Adrenal gland (tissue), 12 donors: ENCODE measurements around the gene MUC21. TPM values are rescaled to one million over a fixed set of nuclear protein-coding genes. Genes with fewer than 3 reads are reported as not detected.

Experiments
- DNase-seq, 7 donors: peaks; one replicate each; pipeline ENCODE4 v3.0.0-alpha.2; 2019 to 2020
- H3K27ac ChIP-seq, 5 donors: fragments of 200-600 bp; sonication (generic) in 4 of 5; 1 replicate in 3 of 5; 2 replicates in 2 of 5; pipeline versions ENCODE4 v1.5.1 to v1.8.0; 2016 to 2020; ENCODE audit warnings: mild to moderate bottlenecking in 1 of 5
- H3K27me3 ChIP-seq: fragments of 200-600 bp; 2 replicates; pipeline ENCODE4 v1.8.0; 2021
- H3K36me3 ChIP-seq, 2 donors: fragments of 200-600 bp; replicated peaks in 1 of 2; 1 replicate in 1 of 2; 2 replicates in 1 of 2; pipeline versions ENCODE4 v1.5.1 to v1.8.0; 2018 to 2022
- H3K4me1 ChIP-seq, 2 donors: fragments of 200-600 bp; replicated peaks in 1 of 2; 1 replicate in 1 of 2; 2 replicates in 1 of 2; pipeline versions ENCODE4 v1.5.1 to v1.8.0; 2018 to 2021
- H3K4me3 ChIP-seq, 4 donors: fragments of 200-600 bp; sonication (generic) in 3 of 4; one replicate each; pipeline ENCODE4 v1.5.1; 2016 to 2018
- H3K9me3 ChIP-seq, 3 donors: fragments of 200-600 bp; sonication (generic) in 1 of 3; replicated peaks in 1 of 3; 1 replicate in 2 of 3; 2 replicates in 1 of 3; pipeline versions ENCODE4 v1.5.1 to v1.8.0; 2016 to 2021
- POLR2A ChIP-seq, 2 donors: fragments of 450-650 bp; IDR thresholded peaks; one replicate each; pipeline ENCODE4 v1.6.1; 2017; ENCODE audit warnings: antibody characterized with exemption in 2 of 2, mild to moderate bottlenecking in 2 of 2, moderate library complexity in 1 of 2
- WGBS, 4 donors: extraction: QIAGEN DNeasy Blood & Tissue Kit in 2 of 4; methylation state at CpG; one replicate each; pipeline versions ENCODE4 v1.1.5 to v1.1.7; 2013 to 2017; 5-methylcytosine and 5-hydroxymethylcytosine counted together
- intact Hi-C, 2 donors: fragments of 100-400 bp; cut with DNase I; formaldehyde crosslinking; loops; one replicate each; pipeline versions ENCODE4 v1.14.1 to v1.15.0; 2022 to 2023
- polyA plus RNA-seq, 3 donors: library from polyadenylated mRNA; stranded (reverse); fragments of 200-250 nt in 2 of 3; fragments of 350-450 nt in 1 of 3; fragmentation: Illumina TruSeq in 1 of 3; extraction: RNeasy Lipid Tissue Mini Kit (QIAGEN cat#74804) in 1 of 3; gene quantifications; one replicate each; pipeline ENCODE4 v1.2.3, GENCODE V29; 2013 to 2014
- total RNA-seq, 9 donors: library from RNA; depleted of rRNA in 4 of 9; stranded (reverse); fragments of >200 nt in 4 of 9; fragments of 120-200 nt in 1 of 9; fragmentation: NEBNext Ultra II Directional in 1 of 9; extraction: Animal tissue kit (Norgen Biotek cat#: 25700) in 1 of 9; gene quantifications; one replicate each; pipeline versions ENCODE4 v1.1.0 to v1.2.4, GENCODE V29; 2013 to 2023
- TF ChIP-seq, protein P1 (sequence below), 6 experiments: fragments of 450-650 bp in 4 of 6; fragments of 200-600 bp in 2 of 6; sonication (generic) in 1 of 6; IDR thresholded peaks; 1 replicate in 5 of 6; 2 replicates in 1 of 6; pipeline versions ENCODE4 v1.5.1 to v1.8.0; 2016 to 2021; ENCODE audit warnings: antibody characterized with exemption in 6 of 6, mild to moderate bottlenecking in 2 of 6, moderate library complexity in 1 of 6
- donor health status: healthy with polysubstance abuse.
- donor health status: Bipolar disorder and iron deficiency.
- donor health status: DM: yes; HTN: yes; CAD: no.
- donor health status: DM: no; HTN: no; CAD: no.
- donor health status: DM: no; HTN: no; CAD: no.
- donor health status: DM: yes; HTN: yes; CAD: no.

Gene MUC21
- total and polyA plus RNA-seq, 12 donors: 0.16 to 0.34 TPM; not detected in 10

DNA sequence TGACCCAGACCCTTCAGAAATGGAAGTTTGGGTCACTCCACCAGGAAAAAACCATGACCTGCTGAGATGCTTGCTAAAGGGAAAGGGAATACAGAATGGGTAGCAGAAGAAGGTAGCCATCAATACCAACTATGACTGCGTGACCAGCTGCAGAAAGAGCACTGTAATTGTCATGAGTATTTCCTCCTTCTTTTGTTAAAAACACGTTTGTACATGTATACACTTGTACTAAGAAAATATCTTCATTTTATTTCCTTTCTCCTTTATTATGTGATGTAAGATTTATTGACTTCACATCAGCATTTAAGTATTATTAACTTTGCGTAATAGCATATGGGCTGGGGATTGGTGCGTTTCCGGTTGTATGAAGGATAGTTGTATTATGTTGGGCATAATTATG is 12.6 kb upstream of the MUC21 start:
- Histone ChIP-seq H3K27me3 (no peaks in the 10 kb centered on the region), H3K4me3 (no peak overlapping the region), H3K36me3 (no peaks in the 10 kb centered on the region), H3K9me3 (no peaks in the 10 kb centered on the region), H3K27ac (no peak overlapping the region), H3K4me1 (no peaks in the 10 kb centered on the region)
- TF ChIP-seq, protein P1, sequence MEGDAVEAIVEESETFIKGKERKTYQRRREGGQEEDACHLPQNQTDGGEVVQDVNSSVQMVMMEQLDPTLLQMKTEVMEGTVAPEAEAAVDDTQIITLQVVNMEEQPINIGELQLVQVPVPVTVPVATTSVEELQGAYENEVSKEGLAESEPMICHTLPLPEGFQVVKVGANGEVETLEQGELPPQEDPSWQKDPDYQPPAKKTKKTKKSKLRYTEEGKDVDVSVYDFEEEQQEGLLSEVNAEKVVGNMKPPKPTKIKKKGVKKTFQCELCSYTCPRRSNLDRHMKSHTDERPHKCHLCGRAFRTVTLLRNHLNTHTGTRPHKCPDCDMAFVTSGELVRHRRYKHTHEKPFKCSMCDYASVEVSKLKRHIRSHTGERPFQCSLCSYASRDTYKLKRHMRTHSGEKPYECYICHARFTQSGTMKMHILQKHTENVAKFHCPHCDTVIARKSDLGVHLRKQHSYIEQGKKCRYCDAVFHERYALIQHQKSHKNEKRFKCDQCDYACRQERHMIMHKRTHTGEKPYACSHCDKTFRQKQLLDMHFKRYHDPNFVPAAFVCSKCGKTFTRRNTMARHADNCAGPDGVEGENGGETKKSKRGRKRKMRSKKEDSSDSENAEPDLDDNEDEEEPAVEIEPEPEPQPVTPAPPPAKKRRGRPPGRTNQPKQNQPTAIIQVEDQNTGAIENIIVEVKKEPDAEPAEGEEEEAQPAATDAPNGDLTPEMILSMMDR (IDR thresholded peaks at IDR 0.05): no peak
- TF ChIP-seq POLR2A (IDR thresholded peaks at IDR 0.05): no peak
- intact Hi-C loops: no loop called here
- DNase-seq: no peak
- WGBS, 4 donors: 82 to 87% (median 85%) methylated on average over 5 of the region's 5 CpGs

DNA sequence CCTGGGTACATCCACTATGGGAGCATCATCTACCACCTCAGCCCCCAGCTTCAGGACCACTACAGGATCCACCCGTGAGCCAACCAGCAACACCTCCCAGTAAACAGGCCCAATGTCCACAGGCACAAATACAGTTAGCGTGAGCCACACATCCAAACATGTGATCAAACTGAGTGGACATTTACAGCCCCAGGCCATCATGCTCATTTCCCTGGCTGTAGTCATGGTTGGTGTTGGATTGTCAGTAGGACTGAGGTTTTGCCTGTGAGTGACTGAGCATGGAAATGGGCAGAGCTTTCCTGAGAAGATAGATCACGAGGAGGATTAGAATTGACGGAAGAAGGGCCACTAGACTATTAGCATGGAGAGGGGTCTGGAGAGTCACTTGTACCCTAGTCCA is 10.7 kb upstream of the MUC21 start:
- no peak overlapping the region for H3K4me3 ChIP-seq
- TF ChIP-seq POLR2A (IDR thresholded peaks at IDR 0.05): no peak
- TF ChIP-seq, protein P1 (IDR thresholded peaks at IDR 0.05): no peak
- WGBS, 4 donors: 87 to 98% (median 90%) methylated on average over 4 of the region's 4 CpGs
- no peaks in the 10 kb centered on the region for H3K27me3 ChIP-seq
- intact Hi-C loops: no loop called here
- H3K27ac ChIP-seq: no peak overlapping the region
- no peaks in the 10 kb centered on the region for H3K9me3 ChIP-seq
- H3K4me1 ChIP-seq: no peaks in the 10 kb centered on the region
- DNase-seq: no peak
- no peaks in the 10 kb centered on the region for H3K36me3 ChIP-seq

DNA sequence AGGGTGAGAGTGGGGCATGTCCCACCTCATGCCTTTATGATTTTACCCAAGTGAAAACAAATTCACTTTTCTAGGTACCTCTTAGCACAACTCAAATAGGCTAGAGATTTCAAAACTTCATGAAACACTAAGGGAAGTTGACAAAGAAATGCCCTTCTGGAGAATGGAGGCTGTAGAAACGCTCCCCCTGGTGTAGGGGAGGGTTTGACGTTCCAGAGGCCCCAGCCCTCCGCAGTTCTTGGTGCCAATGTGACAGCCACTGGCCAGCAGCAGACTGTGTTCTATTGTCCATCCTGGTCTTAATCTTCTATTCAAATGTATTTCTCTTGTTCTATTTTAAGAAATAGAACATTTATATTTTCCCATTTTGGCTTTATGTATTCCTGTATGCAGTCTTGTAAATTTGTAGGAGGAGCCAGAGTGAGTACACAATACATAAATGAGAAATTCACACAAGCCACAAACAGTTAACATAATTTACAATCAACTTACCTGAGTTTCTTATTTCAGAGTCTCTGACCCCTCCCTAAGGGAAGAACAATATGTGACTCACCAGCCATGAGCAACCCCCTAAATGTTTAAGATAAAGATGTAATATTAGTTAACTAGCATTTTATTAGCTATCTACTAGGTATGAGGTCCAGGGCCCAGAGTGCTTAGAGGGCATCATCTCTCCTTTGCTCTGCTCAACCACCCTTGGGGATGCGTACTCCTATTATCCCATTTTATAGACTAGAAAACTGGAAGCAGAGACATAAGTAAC is 8.8 kb upstream of the MUC21 start:
- intact Hi-C loops: no loop called here
- H3K9me3 ChIP-seq: no peaks in the 10 kb centered on the region
- no peaks in the 10 kb centered on the region for H3K27me3 ChIP-seq
- no peak overlapping the region for H3K4me3 ChIP-seq
- 85 to 90% (median 87%) methylated on average over 4 of the region's 4 CpGs for WGBS, 4 donors
- H3K4me1 ChIP-seq: peaks cover 0 to 11% of the 10 kb centered on the region in 2 donors
- H3K36me3 ChIP-seq: no peaks in the 10 kb centered on the region
- no peak for DNase-seq
- TF ChIP-seq, protein P1 (IDR thresholded peaks at IDR 0.05): no peak
- TF ChIP-seq POLR2A (IDR thresholded peaks at IDR 0.05): no peak
- no peak overlapping the region for H3K27ac ChIP-seq

DNA sequence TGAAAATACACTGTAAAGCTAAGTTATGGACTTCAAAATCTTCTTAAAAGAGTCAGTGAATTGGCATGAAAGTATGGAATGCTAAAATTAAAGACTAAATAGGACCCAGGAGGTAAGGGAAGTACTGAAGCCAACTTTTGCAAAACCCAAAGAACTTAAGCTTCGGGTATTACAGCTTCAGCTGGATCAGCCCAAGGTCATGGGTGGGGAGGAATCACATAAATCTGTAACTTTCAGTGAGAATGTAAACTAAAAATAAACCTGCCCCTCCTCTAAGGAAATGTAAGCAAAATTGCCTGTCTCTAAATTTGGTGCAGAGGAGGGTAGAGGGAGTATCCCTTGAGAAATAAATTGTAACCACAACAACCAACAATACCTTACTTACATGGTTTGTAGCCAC is 4.4 kb upstream of the MUC21 start:
- TF ChIP-seq, protein P1 (IDR thresholded peaks at IDR 0.05): no peak
- TF ChIP-seq POLR2A (IDR thresholded peaks at IDR 0.05): no peak
- WGBS, 4 donors: 10 to 26% (median 18%) methylated on average over 1 of the region's 1 CpG
- H3K9me3 ChIP-seq: no peaks in the 10 kb centered on the region
- intact Hi-C loops: no loop called here
- H3K27me3 ChIP-seq: peaks cover 9% of the 10 kb centered on the region
- no peak for DNase-seq
- no peak overlapping the region for H3K4me3 ChIP-seq
- peaks cover 7 to 23% of the 10 kb centered on the region in 2 donors for H3K4me1 ChIP-seq
- no peak overlapping the region for H3K27ac ChIP-seq
- H3K36me3 ChIP-seq: no peaks in the 10 kb centered on the region
